Measurements from ENCODE around the gene ADAMTS9. TPM values are rescaled to one million over a fixed set of nuclear protein-coding genes. Genes with fewer than 3 reads are reported as not detected.
"Not testable (repeated sequence)": the region's sequence is repeated elsewhere in the genome, so short reads cannot be mapped to it uniquely, and the experiment has no call there.

Gene ADAMTS9
- total RNA-seq, 3 donors from 2014 or later (not counting 1 experiment from before 2014, with no cell fraction given): not detected

GRCh38 chr3:64548200-64548889 is 139.5 kb downstream of the ADAMTS9 start:
- Mint-ChIP-seq H3K27me3 (ENCODE audit: low read depth in 2 of 2) (no peaks in the 10 kb centered on the region), H3K27ac (no peak overlapping the region), H3K9me3 (peaks cover 0 to 6% of the 10 kb centered on the region in 2 donors), H3K4me1 (no peaks in the 10 kb centered on the region), H3K4me3 (no peak overlapping the region), H3K36me3 (no peaks in the 10 kb centered on the region)
- no peaks in the 10 kb centered on the region for H3K4me1 ChIP-seq (ENCODE audit: control insufficient read depth, insufficient read depth, low read length)
- H3K27me3 ChIP-seq (ENCODE audit: control insufficient read depth, insufficient read depth, low read length): no peaks in the 10 kb centered on the region
- H3K27ac ChIP-seq (ENCODE audit: low read length): no peak overlapping the region
- H3K9me3 ChIP-seq (ENCODE audit: control insufficient read depth, insufficient read depth, low read length): no peaks in the 10 kb centered on the region
- WGBS (ENCODE audit: insufficient coverage): 85% methylated on average over 6 of the region's 6 CpGs
- no peak overlapping the region for H3K4me3 ChIP-seq (ENCODE audit: low read length)
- TF ChIP-seq, protein P1, sequence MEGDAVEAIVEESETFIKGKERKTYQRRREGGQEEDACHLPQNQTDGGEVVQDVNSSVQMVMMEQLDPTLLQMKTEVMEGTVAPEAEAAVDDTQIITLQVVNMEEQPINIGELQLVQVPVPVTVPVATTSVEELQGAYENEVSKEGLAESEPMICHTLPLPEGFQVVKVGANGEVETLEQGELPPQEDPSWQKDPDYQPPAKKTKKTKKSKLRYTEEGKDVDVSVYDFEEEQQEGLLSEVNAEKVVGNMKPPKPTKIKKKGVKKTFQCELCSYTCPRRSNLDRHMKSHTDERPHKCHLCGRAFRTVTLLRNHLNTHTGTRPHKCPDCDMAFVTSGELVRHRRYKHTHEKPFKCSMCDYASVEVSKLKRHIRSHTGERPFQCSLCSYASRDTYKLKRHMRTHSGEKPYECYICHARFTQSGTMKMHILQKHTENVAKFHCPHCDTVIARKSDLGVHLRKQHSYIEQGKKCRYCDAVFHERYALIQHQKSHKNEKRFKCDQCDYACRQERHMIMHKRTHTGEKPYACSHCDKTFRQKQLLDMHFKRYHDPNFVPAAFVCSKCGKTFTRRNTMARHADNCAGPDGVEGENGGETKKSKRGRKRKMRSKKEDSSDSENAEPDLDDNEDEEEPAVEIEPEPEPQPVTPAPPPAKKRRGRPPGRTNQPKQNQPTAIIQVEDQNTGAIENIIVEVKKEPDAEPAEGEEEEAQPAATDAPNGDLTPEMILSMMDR (IDR thresholded peaks at IDR 0.05): no peak
- H3K36me3 ChIP-seq (ENCODE audit: control insufficient read depth, insufficient read depth, low read length): no peaks in the 10 kb centered on the region
- intact Hi-C loops (cut with micrococcal nuclease): no loop called here
- no peak for DNase-seq
- no peak for ATAC-seq

DNA sequence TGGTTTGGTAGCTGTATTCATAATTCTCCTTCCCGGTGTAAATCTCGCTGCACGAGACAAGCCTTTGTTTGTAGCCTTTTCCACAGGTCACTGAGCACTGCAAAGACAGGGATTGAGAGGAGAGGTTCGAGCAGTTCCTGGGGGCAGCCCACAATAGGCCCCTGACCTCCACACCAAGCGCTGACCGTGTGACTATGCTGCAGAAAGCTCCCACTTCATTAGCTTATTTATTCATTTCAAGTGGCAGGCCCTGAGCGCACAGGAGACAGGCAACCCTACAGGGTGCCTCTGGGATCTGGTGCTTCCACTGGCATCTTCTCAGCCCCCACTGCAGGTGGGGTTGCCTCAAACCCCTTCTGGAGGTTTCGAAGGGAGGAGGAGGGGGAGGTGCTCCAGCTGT is 140.9 kb downstream of the ADAMTS9 start:
- ATAC-seq: no peak
- 83% methylated on average over 8 of the region's 8 CpGs for WGBS (ENCODE audit: insufficient coverage)
- H3K4me1 ChIP-seq (ENCODE audit: control insufficient read depth, insufficient read depth, low read length): no peaks in the 10 kb centered on the region
- H3K9me3 ChIP-seq (ENCODE audit: control insufficient read depth, insufficient read depth, low read length): no peaks in the 10 kb centered on the region
- Mint-ChIP-seq H3K4me1 (no peaks in the 10 kb centered on the region), H3K27me3 (ENCODE audit: low read depth in 2 of 2) (no peaks in the 10 kb centered on the region), H3K27ac (no peak overlapping the region), H3K9me3 (peaks cover 0 to 6% of the 10 kb centered on the region in 2 donors), H3K4me3 (no peak overlapping the region), H3K36me3 (no peaks in the 10 kb centered on the region)
- no peaks in the 10 kb centered on the region for H3K27me3 ChIP-seq (ENCODE audit: control insufficient read depth, insufficient read depth, low read length)
- TF ChIP-seq, protein P1 (IDR thresholded peaks at IDR 0.05): no peak
- no peak overlapping the region for H3K27ac ChIP-seq (ENCODE audit: low read length)
- no peaks in the 10 kb centered on the region for H3K36me3 ChIP-seq (ENCODE audit: control insufficient read depth, insufficient read depth, low read length)
- no peak overlapping the region for H3K4me3 ChIP-seq (ENCODE audit: low read length)
- DNase-seq: no peak
- intact Hi-C loops (cut with micrococcal nuclease): no loop called here

DNA sequence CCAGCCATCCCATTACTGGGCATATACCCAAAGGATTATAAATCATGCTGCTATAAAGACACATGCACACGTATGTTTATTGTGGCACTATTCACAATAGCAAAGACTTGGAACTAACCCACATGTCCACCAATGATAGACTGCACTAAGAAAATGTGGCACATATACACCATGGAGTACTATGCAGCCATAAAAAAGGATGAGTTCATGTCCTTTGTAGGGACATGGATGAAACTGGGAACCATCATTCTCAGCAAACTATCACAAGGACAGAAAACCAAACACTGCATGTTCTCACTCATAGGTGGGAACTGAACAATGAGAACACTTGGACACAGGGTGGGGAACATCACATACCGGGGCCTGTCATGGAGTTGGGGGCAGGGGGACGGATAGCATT is 142.6 kb downstream of the ADAMTS9 start:
- not testable (repeated sequence) for H3K4me1 Mint-ChIP-seq, H3K36me3 Mint-ChIP-seq
- 94% methylated on average over 3 of the region's 3 CpGs for WGBS (ENCODE audit: insufficient coverage)

DNA sequence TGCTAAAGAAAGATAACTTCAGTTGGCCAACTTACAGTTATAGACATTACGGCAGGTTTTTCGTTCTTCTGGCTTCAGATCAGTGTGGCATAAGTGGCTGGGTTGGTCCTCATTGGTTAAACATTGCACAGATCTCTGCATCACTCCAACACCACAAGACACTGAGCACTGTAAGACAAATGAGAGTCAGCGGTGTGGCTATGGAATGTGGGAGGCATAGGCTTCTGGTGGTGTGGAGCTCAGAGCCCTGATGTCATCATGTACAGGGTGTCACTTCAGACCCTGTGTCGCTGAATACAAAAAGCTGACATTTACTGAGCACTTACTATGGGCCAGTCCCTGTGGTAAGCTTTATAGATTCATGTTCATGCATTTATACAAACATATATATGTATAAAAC is 146.0 kb downstream of the ADAMTS9 start:
- ATAC-seq (no peak), DNase-seq (no peak)
- H3K27me3 Mint-ChIP-seq (ENCODE audit: low read depth in 2 of 2): no peaks in the 10 kb centered on the region
- Histone ChIP-seq H3K4me1 (ENCODE audit: control insufficient read depth, insufficient read depth, low read length) (no peaks in the 10 kb centered on the region), H3K27me3 (ENCODE audit: control insufficient read depth, insufficient read depth, low read length) (no peaks in the 10 kb centered on the region), H3K27ac (ENCODE audit: low read length) (no peak overlapping the region), H3K4me3 (ENCODE audit: low read length) (no peak overlapping the region), H3K9me3 (ENCODE audit: control insufficient read depth, insufficient read depth, low read length) (no peaks in the 10 kb centered on the region), H3K36me3 (ENCODE audit: control insufficient read depth, insufficient read depth, low read length) (no peaks in the 10 kb centered on the region)
- no peaks in the 10 kb centered on the region for H3K36me3 Mint-ChIP-seq
- H3K9me3 Mint-ChIP-seq: peaks cover 2 to 3% of the 10 kb centered on the region in 2 donors
- H3K4me3 Mint-ChIP-seq: no peak overlapping the region
- TF ChIP-seq, protein P1 (IDR thresholded peaks at IDR 0.05): no peak
- no peak overlapping the region for H3K27ac Mint-ChIP-seq
- 88% methylated on average over 3 of the region's 4 CpGs for WGBS (ENCODE audit: insufficient coverage)
- intact Hi-C loops (cut with micrococcal nuclease): no loop called here
- H3K4me1 Mint-ChIP-seq: no peaks in the 10 kb centered on the region

More for the DNA sequence above, 142.6 kb downstream of the ADAMTS9 start:
- H3K27me3 ChIP-seq (ENCODE audit: control insufficient read depth, insufficient read depth, low read length); H3K27ac Mint-ChIP-seq; H3K36me3 ChIP-seq (ENCODE audit: control insufficient read depth, insufficient read depth, low read length); H3K9me3 Mint-ChIP-seq; intact Hi-C loops (cut with micrococcal nuclease); H3K27me3 Mint-ChIP-seq (ENCODE audit: low read depth in 2 of 2); H3K4me3 Mint-ChIP-seq; DNase-seq; H3K4me3 ChIP-seq (ENCODE audit: low read length); H3K9me3 ChIP-seq (ENCODE audit: control insufficient read depth, insufficient read depth, low read length); H3K4me1 ChIP-seq (ENCODE audit: control insufficient read depth, insufficient read depth, low read length); ATAC-seq; H3K27ac ChIP-seq (ENCODE audit: low read length): not testable (repeated sequence)
